ENCODE results near the gene NCOA7. TPM values are rescaled to one million over a fixed set of nuclear protein-coding genes. Genes with fewer than 3 reads are reported as not detected.
"Not testable (repeated sequence)": the region's sequence is repeated elsewhere in the genome, so short reads cannot be mapped to it uniquely, and the experiment has no call there.

NCOA7 gene
- total and polyA plus RNA-seq, 4 donors, result 8.6 to 40.9 (median 17.6) TPM

DNA sequence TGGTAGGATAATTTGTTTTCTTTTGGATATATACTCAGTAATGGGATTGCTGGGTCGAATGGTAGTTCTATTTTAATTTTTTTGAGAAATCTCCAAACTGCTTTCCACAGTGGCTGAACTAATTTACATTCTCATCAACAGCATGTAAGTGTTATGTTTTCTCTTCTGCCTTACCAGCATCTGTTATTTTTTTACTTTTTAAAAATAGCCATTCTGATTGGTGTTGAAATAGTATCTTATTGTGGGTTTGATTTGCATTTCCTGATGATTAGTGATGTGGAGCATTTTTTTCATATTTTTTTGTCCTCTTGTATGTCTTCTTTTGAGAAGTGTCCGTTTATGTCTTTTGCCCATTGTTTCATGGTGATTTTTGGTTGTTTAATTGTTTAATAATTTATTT lies 177.7 kb downstream of the NCOA7 start:
- Histone ChIP-seq H3K9me3 (ENCODE audit: control insufficient read depth in 4 of 4, low read length in 3 of 4) (no peaks in the 10 kb centered on the region), H3K27me3 (ENCODE audit: control insufficient read depth in 4 of 4, insufficient read depth in 4 of 4, low read length in 3 of 4) (no peaks in the 10 kb centered on the region), H3K4me1 (ENCODE audit: control insufficient read depth in 4 of 4, insufficient read depth in 4 of 4, low read length in 3 of 4) (peaks cover 0 to 7% (median 3%) of the 10 kb centered on the region in 4 donors), H3K36me3 (ENCODE audit: control insufficient read depth in 4 of 4, insufficient read depth in 3 of 4, low read depth in 1 of 4, low read length in 3 of 4) (peaks cover 0 to 10% (median 0%) of the 10 kb centered on the region in 4 donors), H3K9ac (ENCODE audit: low read depth in 1 of 2, low read length in 2 of 2) (no peak overlapping the region), H3K27ac (ENCODE audit: low read depth in 1 of 2, low read length in 2 of 2) (no peak overlapping the region), H3K4me3 (ENCODE audit: low read depth in 1 of 3, low read length in 3 of 3) (no peak overlapping the region)
- WGBS, result 90% methylated on average over 2 of the region's 2 CpGs
- TF ChIP-seq NR2F2 (IDR thresholded peaks at IDR 0.05), result no peak
- DNase-seq (ENCODE audit: low spot score), result no peak

- no peak overlapping the region for H3K9ac ChIP-seq (ENCODE audit: low read depth in 1 of 2, low read length in 2 of 2)
- no peak overlapping the region for H3K4me3 ChIP-seq (ENCODE audit: low read depth in 1 of 3, low read length in 3 of 3)
- no peak for DNase-seq (ENCODE audit: low spot score)
- no peaks in the 10 kb centered on the region for H3K9me3 ChIP-seq (ENCODE audit: control insufficient read depth in 4 of 4, low read length in 3 of 4)
- WGBS, result 52% methylated on average over 2 of the region's 2 CpGs
- H3K27ac ChIP-seq (ENCODE audit: low read depth in 1 of 2, low read length in 2 of 2), result no peak overlapping the region
- no peak for TF ChIP-seq CTCF (IDR thresholded peaks at IDR 0.05; ENCODE audit: low read depth, low read length, missing input control)
- TF ChIP-seq, protein P1, sequence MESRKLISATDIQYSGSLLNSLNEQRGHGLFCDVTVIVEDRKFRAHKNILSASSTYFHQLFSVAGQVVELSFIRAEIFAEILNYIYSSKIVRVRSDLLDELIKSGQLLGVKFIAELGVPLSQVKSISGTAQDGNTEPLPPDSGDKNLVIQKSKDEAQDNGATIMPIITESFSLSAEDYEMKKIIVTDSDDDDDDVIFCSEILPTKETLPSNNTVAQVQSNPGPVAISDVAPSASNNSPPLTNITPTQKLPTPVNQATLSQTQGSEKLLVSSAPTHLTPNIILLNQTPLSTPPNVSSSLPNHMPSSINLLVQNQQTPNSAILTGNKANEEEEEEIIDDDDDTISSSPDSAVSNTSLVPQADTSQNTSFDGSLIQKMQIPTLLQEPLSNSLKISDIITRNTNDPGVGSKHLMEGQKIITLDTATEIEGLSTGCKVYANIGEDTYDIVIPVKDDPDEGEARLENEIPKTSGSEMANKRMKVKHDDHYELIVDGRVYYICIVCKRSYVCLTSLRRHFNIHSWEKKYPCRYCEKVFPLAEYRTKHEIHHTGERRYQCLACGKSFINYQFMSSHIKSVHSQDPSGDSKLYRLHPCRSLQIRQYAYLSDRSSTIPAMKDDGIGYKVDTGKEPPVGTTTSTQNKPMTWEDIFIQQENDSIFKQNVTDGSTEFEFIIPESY (IDR thresholded peaks at IDR 0.05), result no peak
- no peak for TF ChIP-seq JUND (IDR thresholded peaks at IDR 0.05)
- TF ChIP-seq, protein P2, sequence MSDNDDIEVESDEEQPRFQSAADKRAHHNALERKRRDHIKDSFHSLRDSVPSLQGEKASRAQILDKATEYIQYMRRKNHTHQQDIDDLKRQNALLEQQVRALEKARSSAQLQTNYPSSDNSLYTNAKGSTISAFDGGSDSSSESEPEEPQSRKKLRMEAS (IDR thresholded peaks at IDR 0.05), result no peak
- TF ChIP-seq YY1 (IDR thresholded peaks at IDR 0.05), result no peak
- no peak for TF ChIP-seq RXRA (IDR thresholded peaks at IDR 0.05)
- TF ChIP-seq GABPA (IDR thresholded peaks at IDR 0.05 in 1 of 2, conservative IDR thresholded peaks at IDR 0.05 in 1 of 2), result no peak
- H3K4me1 ChIP-seq (ENCODE audit: control insufficient read depth in 4 of 4, insufficient read depth in 4 of 4, low read length in 3 of 4), result no peaks in the 10 kb centered on the region
- H3K27me3 ChIP-seq (ENCODE audit: control insufficient read depth in 4 of 4, insufficient read depth in 4 of 4, low read length in 3 of 4), result no peaks in the 10 kb centered on the region
- H3K36me3 ChIP-seq (ENCODE audit: control insufficient read depth in 4 of 4, insufficient read depth in 3 of 4, low read depth in 1 of 4, low read length in 3 of 4), result peaks cover 1 to 14% (median 9%) of the 10 kb centered on the region in 4 donors
Observed at GRCh38 chr6:125970760-125971159, 180.0 kb downstream of the NCOA7 start.

DNA sequence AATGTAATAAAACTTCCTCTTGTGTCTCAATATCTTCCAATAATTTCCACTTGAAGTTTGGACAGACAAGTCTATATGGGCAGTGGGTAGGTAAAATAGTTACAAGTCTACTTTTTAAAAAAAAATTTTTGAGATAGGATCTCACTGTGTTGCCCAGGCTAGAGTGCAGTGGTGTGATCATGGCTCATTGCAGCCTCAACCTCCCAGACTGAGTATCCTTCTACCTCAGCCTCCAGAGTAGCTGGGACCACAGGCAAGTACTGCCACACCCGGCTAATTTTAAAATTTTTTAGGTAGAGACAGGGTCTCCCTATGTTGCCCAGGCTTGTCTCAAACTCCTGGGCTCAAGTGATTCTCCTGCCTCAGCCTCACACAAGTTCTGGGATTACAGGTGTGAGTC lies 181.7 kb downstream of the NCOA7 start:
- not testable (repeated sequence) for H3K27me3 ChIP-seq (ENCODE audit: control insufficient read depth in 4 of 4, insufficient read depth in 4 of 4, low read length in 3 of 4); DNase-seq (ENCODE audit: low spot score); H3K4me3 ChIP-seq (ENCODE audit: low read depth in 1 of 3, low read length in 3 of 3); H3K9me3 ChIP-seq (ENCODE audit: control insufficient read depth in 4 of 4, low read length in 3 of 4); H3K4me1 ChIP-seq (ENCODE audit: control insufficient read depth in 4 of 4, insufficient read depth in 4 of 4, low read length in 3 of 4); H3K9ac ChIP-seq (ENCODE audit: low read depth in 1 of 2, low read length in 2 of 2); H3K27ac ChIP-seq (ENCODE audit: low read depth in 1 of 2, low read length in 2 of 2)
- WGBS, result 100% methylated on average over 1 of the region's 1 CpG
- peaks cover 1 to 15% (median 9%) of the 10 kb centered on the region in 4 donors for H3K36me3 ChIP-seq (ENCODE audit: control insufficient read depth in 4 of 4, insufficient read depth in 3 of 4, low read depth in 1 of 4, low read length in 3 of 4)

Data from liver (tissue), 9 donors.